Activated CD8-positive, alpha-beta memory T cell treated with anti-CD3 and anti-CD28 coated beads for 4 hours (primary cell): ENCODE measurements around the gene MGRN1.

Experiments used
- DNase-seq, 2 donors: peaks; one replicate each; pipeline ENCODE4 v3.0.0-alpha.2; 2020; ENCODE audit warnings: low read depth in 2 of 2

The MGRN1 gene

DNA sequence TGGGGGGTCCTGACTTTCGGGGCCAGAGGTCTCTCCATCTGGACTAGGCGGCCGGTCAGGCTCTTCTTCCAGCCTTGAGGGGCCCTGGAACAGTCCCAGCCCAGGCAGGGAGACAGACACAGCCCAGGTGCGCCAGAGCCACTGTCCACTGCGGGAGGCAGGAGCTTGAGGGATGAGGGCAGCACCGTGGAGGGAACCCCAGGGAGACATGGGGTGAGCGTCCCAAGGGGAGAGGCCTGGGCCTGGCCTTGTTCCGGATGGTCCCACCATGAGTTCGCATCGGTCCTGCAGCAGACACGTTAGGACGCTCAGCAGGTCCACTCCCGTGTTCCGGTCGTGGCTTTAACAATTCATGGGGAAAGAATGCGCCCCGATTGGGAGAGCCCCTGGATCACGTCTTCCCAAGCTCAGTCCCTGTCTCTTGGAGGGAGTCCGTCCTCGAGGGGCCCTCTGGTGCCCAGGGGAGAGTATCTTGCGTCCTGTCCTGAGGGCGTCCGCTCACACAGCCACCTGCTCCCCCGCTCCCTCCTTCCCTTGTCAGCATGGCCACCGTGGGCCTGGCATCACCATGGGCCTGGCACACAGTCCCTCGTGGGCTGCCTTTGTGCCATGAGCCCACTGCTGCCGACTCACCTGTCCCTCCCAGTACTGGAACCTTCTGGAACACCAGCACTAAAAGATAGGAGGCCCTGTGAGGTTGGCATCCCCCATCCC is 62.0 kb downstream of the MGRN1 start:
- DNase-seq = no peak

DNA sequence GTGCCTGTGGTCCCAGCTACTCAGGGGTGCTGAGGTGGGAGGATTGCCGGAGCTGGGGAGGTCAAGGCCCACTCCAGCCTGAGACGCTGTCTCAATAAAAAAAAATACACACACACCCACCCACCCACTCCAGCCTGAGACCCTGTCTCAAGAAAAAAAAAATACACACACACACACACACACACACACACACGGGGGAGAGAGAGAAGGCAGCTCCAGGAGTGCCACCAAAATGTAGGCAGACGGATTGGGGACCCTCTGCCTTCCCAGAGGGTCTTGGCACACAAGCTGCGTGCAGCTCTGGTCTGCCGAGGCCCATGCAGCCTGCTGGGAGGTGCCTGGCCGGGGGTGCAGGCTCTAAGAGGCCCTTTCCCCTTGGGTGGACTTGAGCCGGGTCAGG is 62.8 kb downstream of the MGRN1 start:
- no peak for DNase-seq

DNA sequence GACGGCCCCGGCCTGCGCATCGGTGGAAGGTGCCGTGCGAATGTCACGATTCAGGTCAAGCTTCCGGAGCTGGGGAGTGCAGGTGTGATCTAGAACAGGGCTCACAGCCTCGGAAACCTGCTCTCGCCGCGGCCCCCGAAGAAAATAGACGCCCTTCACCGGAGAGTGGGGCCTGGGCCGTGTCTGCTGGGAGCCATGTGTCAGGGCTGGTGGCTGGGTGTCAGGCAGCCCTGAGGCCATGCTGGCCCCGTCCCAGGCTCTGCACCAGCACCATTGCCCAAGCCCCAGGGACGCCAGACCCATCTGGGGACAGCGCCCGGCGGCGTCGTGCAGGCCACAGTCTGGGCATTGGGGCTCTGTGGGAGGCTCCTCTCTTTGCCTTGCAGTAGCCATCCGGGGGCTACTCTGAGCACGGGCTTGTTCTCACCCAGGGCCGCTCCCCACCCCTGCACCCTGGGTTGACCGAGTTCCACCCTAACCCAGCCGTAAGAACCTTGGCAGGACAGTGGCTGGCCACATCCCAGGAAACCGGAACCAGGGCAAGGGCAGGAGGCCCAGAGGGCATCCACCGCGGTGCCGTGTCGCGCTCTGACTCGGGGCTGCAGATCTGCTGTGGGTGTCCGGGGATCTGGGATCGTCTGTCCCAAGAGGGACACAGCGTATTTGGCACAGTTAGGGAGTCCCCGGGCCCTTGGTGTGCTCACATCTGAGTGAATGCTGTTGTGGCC is 63.5 kb downstream of the MGRN1 start:
- DNase-seq = no peak

DNA sequence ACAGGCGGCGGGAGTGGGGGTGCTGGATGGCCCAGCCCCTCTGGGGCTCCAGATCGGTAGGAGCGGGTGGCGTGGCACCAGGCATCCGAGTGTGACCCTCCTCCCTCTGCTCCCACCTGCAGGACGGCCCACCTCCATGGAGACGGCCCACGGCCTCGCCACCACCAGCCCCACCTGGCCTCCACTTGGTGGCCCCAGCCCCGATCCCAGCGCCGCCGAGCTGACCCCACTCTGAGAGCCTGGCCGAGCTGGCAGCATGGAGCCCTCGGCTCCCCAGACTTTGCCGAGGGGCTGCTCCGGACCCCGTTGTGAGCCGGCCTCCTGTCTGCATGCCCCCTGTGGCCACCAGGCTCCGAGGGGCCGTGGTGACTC is 64.0 kb downstream of the MGRN1 start:
- DNase-seq = no peak

DNA sequence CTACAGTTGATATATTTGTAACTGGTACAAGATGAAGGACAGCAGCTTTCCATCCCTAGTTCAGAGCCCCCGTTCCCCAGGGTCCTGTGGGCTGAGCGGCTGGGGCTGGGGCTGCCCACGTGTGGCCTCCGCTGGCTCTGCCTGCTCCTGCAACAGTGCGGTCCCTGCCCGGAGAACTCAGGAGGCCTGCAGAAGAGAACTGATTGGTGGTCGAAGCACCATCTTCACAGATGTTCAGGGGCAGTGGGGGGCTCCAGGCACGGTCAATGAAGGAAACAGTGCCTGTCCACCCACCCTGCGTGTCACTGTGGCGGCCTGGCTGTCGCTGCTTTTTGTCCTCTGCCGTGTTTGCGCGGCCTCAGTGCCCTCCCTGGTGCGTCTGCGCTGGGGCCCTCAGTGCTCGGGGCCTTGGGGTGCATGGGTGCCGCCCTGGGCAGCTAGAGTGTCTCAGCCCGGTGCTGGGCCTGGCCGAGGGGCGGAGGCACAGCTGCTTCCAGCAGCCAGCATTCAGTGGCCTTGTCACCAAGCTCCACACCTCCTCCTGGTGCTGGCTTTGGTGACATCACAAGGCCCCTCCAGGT is 64.6 kb downstream of the MGRN1 start:
- no peak for DNase-seq

DNA sequence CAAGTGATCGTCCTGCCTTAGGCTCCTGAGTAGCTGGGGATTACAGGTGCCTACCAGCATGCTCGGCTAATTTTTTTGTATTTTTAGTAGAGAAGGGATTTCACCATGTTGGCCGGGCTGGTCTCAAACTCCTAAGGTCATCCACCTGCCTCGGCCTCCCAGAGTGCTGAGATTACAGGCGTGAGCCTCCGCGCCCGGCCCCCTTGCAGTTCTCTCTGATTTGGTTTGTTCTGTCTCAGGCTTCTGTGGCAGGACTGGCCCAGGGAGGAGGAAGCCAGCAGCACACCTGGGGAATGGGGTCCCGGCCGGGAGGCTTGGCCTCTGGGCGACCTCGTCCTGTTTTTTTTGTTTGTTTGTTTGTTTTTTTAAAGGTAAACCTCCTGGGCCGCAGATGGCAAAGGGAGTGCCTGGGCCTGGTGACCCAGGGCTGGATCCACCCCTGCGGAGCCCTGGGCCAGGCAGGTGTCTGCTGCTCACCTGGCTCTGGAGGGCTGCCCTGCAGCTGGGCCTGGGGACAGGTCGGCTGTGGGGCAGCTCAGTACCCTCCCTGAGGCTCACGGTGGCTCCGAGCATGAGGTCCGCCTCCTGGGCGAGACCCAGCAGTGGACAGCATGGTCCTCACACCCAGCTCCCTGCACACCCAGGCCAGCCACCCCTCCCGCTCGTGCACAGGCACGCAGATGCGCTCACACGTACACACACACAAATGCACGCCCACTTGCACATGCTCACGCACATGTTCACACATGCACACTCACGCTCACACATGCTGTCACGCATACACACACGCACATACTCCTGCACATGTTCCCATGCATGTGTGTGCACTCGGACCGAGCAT is 65.5 kb downstream of the MGRN1 start:
- no peak for DNase-seq

DNA sequence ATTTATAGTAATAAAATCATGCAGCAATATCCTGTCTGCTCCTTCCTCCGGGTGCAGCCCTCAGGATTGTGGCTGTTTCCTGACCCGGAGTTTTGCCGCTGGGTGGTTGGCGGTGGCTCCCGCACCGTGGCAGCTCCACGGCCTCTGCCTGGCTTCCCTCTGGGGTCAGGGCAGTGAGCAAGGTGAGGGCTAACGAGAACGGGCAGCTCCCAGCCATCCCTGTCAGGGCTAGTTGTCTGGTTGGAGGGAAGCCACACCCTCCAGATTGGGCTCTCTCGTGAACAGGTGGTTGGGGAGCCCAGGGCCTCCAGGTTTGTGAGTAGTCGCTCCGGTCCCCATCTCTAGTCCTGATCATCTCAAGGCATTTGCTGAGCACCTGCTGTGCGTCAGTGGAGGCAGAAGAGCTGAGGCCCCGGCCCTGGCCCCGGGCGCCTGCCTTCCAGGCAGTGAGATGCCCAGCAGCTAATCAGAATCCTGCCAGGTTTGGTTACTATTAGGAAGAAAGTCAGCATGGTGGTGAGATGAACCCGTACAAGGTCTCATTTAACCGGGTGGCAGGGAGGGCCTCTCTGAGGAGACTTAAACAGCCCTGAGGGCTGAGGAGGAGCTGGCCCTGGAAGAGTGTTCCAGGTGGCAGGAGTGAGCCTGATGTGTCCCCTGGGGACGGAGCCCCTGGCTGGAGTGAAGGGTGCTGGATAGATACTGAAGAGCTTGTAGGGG is 66.5 kb downstream of the MGRN1 start:
- no peak for DNase-seq

DNA sequence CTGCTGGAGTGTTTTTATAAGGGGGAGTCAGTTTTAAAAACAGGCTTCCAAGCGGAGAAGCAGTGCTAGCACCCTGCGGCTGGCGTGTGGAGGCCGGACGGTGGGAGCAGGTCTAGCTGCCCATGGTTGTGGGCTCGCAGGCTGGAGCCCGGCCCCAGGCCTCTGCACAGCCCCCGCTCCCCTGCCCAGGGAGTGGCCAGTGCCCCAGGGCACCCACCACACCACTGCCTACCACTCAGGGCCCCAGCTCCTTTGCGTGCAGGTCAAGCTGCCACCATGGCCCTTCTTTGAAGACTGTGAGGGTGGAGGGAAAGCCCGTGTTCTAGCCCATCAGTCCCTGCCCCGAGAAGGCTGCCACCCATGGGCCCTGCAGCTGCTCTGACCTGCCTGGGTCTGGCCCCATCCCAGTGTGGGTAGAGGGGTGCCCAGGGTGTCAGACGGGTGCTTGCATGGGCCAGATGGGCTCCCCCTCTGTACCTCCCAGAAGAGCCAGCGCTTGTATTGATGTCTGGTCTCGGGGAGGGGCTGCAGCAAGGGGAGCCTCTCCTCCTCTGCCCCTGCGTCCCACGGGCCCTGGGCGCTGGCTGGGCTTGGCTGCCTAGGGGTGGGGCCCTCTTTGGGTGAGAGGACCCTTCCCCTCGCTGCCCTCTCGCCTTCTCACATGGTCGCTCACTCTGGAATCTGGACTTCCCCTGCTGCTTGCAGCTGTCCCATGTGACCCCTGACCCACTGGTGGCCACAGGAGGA is 67.2 kb downstream of the MGRN1 start:
- no peak for DNase-seq

DNA sequence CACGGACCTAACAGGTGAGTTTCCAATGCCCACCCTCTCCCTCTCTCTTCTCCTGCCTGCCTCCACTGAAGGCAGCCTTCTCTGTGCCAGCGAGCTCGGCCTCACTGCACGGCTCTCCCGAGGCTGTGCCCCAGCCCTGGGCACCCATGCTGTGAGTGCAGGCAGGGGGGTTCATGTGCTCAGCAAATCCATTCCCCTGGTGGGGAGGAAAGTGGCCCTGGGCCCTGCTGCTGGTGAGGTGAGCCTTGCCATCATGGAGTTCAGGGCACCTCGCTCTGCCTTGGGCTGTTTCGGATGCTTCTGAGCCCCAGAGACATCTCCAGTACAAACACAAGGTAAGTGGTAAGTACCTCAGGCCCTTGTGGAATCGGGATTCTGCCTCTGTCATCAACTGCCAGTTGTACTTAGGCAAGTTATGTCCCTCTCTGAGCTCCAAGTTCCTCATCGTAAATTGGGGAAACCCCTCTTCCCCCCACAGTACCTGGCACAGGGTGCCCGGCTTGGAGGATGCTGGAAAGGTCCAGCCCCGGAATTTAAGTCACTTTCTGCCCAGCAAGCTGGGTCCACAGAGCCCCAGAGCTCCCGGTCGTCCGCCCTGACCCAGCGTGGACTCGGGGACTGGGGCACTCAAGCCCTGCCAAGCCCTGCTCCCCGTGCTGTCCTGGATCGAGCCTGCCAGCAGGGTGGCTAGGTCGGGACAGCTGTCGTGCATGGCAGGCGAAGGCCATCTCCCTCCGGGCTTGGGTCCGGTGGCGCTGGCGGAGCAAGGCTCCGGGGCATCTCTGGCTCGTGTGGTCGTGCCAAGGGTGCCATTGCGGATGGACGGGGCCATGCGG is 68.1 kb downstream of the MGRN1 start:
- DNase-seq = no peak

DNA sequence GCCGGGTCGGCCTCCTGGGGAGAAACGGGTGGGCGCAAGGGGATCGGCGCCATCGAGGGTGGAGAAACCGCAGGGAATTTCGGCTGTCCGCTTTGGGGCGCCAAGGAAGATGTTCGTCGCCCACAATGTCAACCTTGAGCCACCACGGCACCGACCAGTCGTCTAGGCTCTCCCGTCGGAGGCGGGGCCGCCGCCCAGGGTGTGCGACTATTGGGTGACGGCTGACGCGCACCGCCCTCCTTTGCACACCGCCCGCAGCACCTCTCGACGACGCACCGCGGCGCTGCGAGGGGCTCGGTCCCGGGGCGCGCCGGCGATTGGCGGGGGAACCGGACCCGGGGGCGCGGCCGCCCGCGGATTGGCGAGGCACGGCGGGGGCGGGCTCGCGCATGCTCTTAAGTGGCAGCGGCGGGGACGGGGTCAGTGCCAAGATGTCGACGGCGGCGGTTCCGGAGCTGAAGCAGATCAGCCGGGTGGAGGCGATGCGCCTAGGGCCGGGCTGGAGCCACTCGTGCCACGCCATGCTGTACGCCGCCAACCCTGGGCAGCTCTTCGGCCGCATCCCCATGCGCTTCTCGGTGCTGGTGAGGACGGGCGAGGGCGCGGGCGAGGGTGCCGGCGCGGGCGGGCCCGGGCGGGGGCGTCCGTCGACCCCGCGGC is 68.8 kb downstream of the MGRN1 start, which contains the start of gene NUDT16L1:
Gene NUDT16L1 (plus strand): TSS at position 267 of the 660 bp plus-strand sequence. CDS start 165 bp downstream, at position 432.
- DNase-seq = peak; percentile 91 to 94

DNA sequence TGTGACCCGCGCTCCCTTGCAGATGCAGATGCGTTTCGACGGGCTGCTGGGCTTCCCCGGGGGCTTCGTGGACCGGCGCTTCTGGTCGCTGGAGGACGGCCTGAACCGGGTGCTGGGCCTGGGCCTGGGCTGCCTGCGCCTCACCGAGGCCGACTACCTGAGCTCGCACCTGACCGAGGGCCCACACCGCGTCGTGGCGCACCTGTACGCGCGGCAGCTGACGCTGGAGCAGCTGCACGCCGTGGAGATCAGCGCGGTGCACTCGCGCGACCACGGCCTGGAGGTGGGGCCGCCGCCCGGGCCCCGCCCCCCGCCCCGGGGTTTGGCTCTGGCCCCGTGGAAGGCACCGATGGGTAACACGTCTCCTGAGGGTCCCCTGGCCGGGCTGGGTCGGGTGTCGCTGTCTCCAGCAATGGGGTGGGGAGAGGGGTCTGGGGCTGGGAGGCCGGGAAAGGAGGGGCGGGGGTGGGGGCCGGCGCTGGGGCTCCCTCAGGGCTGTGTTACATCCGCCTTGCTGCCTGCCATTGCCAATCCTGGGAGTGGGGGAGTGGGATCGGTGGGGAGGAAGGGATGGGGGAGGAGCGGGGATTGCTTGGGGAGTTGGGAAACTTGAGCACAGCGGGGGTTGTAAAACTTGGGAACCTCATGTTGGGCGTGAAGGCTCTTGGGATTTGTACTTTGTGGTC is 69.5 kb downstream of the MGRN1 start:
- no peak for DNase-seq

DNA sequence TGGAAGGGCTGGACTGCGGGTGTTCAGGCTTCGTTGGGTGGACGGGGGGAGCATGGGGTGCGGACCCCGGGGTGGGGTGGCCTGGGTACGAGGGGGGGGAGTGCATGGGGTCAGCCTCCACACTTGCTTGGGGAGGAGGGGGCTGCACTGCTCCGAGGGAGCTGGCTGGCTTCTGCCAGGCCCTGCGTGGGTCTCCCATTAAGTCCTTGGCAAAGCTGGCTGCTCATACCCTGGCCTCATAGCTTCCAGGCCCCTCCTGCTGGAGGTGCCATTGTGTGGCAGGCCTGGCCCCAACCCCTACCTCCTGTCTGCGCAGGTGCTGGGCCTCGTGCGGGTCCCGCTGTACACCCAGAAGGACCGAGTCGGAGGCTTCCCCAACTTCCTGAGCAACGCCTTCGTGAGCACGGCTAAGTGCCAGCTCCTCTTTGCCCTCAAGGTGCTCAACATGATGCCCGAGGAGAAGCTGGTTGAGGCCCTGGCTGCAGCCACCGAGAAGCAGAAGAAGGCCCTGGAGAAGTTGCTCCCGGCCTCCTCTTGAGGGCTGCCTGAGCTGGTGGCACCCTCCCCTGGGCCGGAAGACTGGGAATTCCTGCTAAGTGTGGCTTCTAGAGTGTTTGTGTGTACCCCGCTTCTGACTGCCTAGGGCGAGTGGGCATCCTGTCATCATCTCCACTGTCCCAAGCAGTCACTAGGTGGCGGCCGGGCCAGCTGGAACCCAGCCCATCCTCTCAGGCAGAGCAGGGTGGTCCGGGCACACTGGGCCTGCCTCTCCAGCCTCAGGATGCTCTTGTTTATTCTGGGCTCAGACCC is 70.2 kb downstream of the MGRN1 start:
- DNase-seq = no peak

DNA sequence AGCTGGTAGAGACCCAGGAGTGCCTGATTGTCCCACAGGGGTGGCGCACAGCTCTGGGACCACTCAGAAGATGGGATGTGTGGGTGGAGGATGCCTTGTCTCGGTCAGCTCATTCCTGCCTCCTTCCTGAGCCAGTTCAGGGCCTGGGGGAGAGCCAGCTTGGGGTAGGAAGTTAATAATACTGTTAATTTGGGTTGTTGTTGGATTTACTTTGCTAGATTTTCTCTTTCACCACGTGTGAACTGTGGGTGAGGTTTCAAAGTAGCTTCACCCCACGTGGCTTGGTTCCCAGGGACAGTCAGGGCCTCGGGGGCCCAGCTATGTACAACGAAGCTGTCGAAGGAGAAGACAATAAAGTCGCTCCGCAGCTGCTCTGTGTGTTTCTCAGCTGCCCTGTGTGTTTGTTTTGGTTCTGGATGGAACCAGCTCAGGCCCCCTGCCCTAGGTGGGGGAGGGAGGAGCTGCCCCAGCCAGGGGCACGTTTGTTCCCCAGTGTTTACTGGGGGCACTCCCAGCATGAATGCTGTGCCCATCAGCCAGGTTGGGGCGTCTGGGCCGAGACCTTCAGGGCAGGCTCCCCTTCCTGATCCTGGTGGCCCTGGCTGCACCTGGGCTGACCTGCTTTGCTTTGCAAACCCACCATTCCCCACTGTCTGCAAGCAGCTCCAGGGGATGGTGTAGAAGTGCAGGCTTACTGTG is 71.0 kb downstream of the MGRN1 start:
- DNase-seq = no peak

DNA sequence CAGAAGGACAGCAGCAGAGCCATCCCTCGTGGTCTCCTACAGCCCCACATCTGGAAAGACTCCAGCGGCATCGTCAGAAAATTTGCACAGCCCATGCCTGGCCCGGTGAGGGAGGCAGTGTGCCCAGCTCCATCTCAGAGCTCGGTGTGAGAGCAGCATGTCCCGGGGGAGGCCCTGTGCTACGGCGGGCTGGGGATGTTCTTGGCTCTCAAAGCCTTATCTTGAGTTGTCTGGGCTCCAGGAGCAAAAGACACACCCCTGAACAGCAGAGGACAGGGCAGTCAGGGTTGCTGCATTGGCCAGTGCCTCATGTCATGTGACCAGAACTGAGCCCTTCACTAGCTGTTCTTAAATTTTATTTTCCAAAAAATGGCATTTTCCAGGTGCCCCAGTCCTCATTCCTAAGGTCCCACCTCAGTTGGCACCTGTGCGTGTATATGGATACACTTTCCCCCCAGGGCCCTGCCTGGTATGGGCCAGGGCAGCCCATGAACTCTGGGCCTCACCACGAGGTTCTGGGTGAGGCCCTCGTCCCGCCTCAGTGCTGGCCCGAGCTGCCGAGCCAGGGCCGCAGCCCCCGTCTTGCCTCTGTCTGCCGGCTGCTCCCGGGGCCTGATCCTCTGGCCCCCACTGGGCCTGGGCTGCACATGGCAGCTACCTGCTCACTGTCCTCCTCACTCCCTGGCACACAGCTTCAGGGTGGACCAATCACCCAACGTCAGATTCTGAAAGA is 71.7 kb downstream of the MGRN1 start:
- DNase-seq = no peak

DNA sequence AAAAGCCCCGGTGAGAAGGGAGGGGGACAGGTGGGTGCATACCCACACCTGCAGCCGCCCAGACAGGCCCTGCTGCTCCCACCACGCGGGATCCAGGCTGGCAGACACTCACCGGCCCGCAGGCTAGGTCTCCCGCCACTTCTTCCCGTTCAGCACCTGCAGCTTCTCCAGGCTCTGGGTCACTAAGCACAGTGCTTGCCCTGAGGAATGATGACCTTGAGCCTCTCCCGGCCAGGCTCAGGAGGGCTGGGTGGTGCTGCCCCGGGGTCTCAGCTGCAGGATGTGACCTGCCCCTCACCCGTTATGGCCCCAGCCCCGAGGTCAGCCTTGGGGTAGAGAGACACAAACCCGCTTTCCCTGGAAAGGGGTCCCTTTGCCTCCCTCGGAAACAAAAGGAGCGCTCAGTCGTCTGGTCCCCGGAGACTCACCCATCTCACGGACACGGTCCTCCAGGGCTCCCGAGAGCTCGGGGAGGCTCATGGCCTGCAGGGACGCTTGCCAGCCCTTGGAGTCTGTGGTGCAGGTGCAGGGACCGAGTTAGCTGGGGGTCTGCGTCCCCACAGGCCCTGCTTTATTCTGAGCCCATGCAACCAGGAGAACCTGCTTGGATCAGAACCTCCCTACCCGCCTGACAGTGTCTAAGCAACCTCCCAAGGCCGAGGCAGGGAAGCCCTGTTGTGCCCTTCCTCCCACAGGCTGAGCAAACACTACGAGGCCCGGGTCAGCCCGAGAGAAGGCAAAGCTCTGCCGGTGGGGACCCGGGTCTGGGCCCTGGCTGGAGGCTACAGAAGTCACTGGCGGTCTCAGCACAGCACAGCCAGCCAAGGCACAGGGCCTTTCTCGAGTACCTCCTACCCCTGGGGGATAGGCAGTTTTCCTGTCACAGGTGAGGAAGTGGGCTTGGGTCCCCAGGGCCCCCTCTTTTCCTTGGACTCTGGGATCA is 72.5 kb downstream of the MGRN1 start:
- no peak for DNase-seq
